Large intestine (tissue), 3 donors: ENCODE measurements around the gene LRRC8A. TPM values are rescaled to one million over a fixed set of nuclear protein-coding genes. Genes with fewer than 3 reads are reported as not detected.
"Not testable (repeated sequence)": the region's sequence is repeated elsewhere in the genome, so short reads cannot be mapped to it uniquely, and the experiment has no call there.

ENCODE experiments used
- DNase-seq, 2 donors: peaks; one replicate each; pipeline versions ENCODE4 v3.0.0 to v3.0.0-alpha.2; 2013
- H3K27ac ChIP-seq: one replicate; pipeline ENCODE4 v1.5.1; 2013; ENCODE audit warnings: low read length
- H3K27me3 ChIP-seq: 2 replicates; pipeline ENCODE4 v1.6.1; 2013; ENCODE audit warnings: low read length; ENCODE audit not compliant: control insufficient read depth, insufficient read depth
- H3K36me3 ChIP-seq: 2 replicates; pipeline ENCODE4 v1.6.1; 2013; ENCODE audit warnings: low read length; ENCODE audit not compliant: control insufficient read depth, insufficient read depth
- H3K4me1 ChIP-seq: one replicate; pipeline ENCODE4 v1.6.1; 2013; ENCODE audit warnings: low read length; ENCODE audit not compliant: control insufficient read depth, insufficient read depth
- H3K4me3 ChIP-seq: one replicate; pipeline ENCODE4 v1.5.1; 2013; ENCODE audit warnings: low read length
- H3K9me3 ChIP-seq: one replicate; pipeline ENCODE4 v1.6.1; 2013; ENCODE audit warnings: mild to moderate bottlenecking, low read depth, low read length, moderate library complexity; ENCODE audit not compliant: control insufficient read depth
- WGBS: methylation state at CpG from one replicate; pipeline ENCODE4 v1.1.5; 2013; ENCODE audit warnings: low lambda C conversion rate; ENCODE audit not compliant: insufficient coverage; 5-methylcytosine and 5-hydroxymethylcytosine counted together
- polyA plus RNA-seq: library from polyadenylated mRNA; unstranded; fragments of 120-200 nt; gene quantifications from one replicate; pipeline ENCODE4 v1.2.1, GENCODE V29; 2013

The LRRC8A gene
- polyA plus RNA-seq, 1 donor: 18.5 TPM

DNA sequence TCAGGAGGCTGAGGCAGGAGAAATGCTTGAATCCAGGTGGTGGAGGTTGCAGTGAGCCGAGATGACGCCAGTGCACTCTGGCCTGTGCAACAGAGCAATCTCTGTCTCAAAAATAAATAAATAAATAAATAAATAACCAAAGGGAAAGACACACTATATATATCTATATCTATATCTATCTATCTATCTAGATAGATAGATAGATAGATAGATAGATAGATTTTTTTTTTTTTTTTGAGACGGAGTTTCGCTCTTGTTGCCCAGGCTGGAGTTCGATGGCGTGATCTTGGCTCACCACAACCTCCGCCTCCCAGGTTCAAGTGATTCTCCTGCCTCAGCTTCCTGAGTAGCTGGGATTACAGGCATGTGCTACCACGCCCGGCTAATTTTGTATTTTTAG is 79.5 kb downstream of the LRRC8A start:
- not testable (repeated sequence) for H3K27ac ChIP-seq, H3K27me3 ChIP-seq, H3K4me3 ChIP-seq, H3K4me1 ChIP-seq, DNase-seq, H3K9me3 ChIP-seq
- H3K36me3 ChIP-seq: peaks cover 38% of the 10 kb centered on the region
- WGBS: 100% methylated on average over 3 of the region's 9 CpGs

Other genes starting within 250 kb of the LRRC8A start
- gene DYNC2I2, start 225.3 kb upstream of the LRRC8A start, polyA plus RNA-seq: 39.8 TPM
- gene SET, start 192.9 kb upstream of the LRRC8A start, polyA plus RNA-seq: 339 TPM
- gene PKN3, start 179.6 kb upstream of the LRRC8A start, polyA plus RNA-seq: 5.5 TPM
- gene ZDHHC12, start 158.0 kb upstream of the LRRC8A start, polyA plus RNA-seq: 35.8 TPM
- gene ZER1, start 110.2 kb upstream of the LRRC8A start, polyA plus RNA-seq: 36.7 TPM
- 31.7 TPM for gene TBC1D13, start 94.9 kb upstream of the LRRC8A start, polyA plus RNA-seq
- 14.4 TPM for gene ENDOG, start 63.6 kb upstream of the LRRC8A start, polyA plus RNA-seq
- gene SPOUT1, start 52.3 kb upstream of the LRRC8A start, polyA plus RNA-seq: 36.2 TPM
- 6.5 TPM for gene KYAT1, start 183 bp upstream of the LRRC8A start, polyA plus RNA-seq
- 19.0 TPM for gene PHYHD1, start 38.8 kb downstream of the LRRC8A start, polyA plus RNA-seq
- 14.8 TPM for gene DOLK, start 65.5 kb downstream of the LRRC8A start, polyA plus RNA-seq
- gene NUP188, start 65.6 kb downstream of the LRRC8A start, polyA plus RNA-seq: 35.3 TPM
- gene SH3GLB2, start 146.2 kb downstream of the LRRC8A start, polyA plus RNA-seq: 81.7 TPM
- gene MIGA2, start 154.5 kb downstream of the LRRC8A start, polyA plus RNA-seq: 25.3 TPM
- gene DOLPP1, start 199.0 kb downstream of the LRRC8A start, polyA plus RNA-seq: 25.3 TPM
- gene CRAT, start 228.7 kb downstream of the LRRC8A start, polyA plus RNA-seq: 84.3 TPM
- 70.1 TPM for gene PTPA, start 229.3 kb downstream of the LRRC8A start, polyA plus RNA-seq